Activated CD8-positive, alpha-beta T cell treated with anti-CD3 and anti-CD28 coated beads, Interleukin-2, amount 10 ng/mL, durations not matched to agents 7 days and 5 days (primary cell): Measurements from ENCODE around the gene KCNH8. TPM values are rescaled to one million over a fixed set of nuclear protein-coding genes. Genes with fewer than 3 reads are reported as not detected.

Experiments
- ATAC-seq: fragments of 150-1000 bp; cut with Tn5 transposase; one replicate; pipeline ENCODE4 v1.10.0; 2021; ENCODE audit warnings: moderate library complexity
- CTCF ChIA-PET: fragments of 350-600 bp; sonication (Branson Sonifier 250); formaldehyde crosslinking; loops from one replicate; lab custom pipeline; 2021; ENCODE audit warnings: antibody characterized with exemption; lab: Charles Lee
- POLR2A ChIA-PET: fragments of 350-600 bp; sonication (Branson Sonifier 250); formaldehyde crosslinking; loops from one replicate; lab custom pipeline; 2021; ENCODE audit warnings: antibody characterized with exemption; lab: Charles Lee
- DNase-seq: peaks from one replicate; pipeline ENCODE4 v3.0.0-alpha.2; 2020
- H3K27ac Mint-ChIP-seq: one replicate; pipeline ENCODE4 v1.8.0; 2021; ENCODE audit warnings: mild to moderate bottlenecking, mixed read lengths
- H3K27me3 Mint-ChIP-seq: one replicate; pipeline ENCODE4 v1.8.0; 2021; ENCODE audit warnings: low read depth, mixed read lengths
- H3K36me3 Mint-ChIP-seq: one replicate; pipeline ENCODE4 v1.8.0; 2021; ENCODE audit warnings: low read depth, mixed read lengths
- H3K4me1 Mint-ChIP-seq: one replicate; pipeline ENCODE4 v1.8.0; 2021; ENCODE audit warnings: low read depth, mixed read lengths
- H3K4me3 Mint-ChIP-seq: one replicate; pipeline ENCODE4 v1.8.0; 2021; ENCODE audit warnings: mild to moderate bottlenecking, mixed read lengths
- H3K9me3 Mint-ChIP-seq: one replicate; pipeline ENCODE4 v1.8.0; 2022; ENCODE audit warnings: mixed read lengths; ENCODE audit not compliant: insufficient read depth
- total RNA-seq, 2 experiments: library from RNA; stranded (reverse); gene quantifications; one replicate each; pipeline ENCODE4 v1.2.3, GENCODE V29; 2021

The KCNH8 gene
- total RNA-seq, 2 experiments from 2014 or later = not detected

DNA sequence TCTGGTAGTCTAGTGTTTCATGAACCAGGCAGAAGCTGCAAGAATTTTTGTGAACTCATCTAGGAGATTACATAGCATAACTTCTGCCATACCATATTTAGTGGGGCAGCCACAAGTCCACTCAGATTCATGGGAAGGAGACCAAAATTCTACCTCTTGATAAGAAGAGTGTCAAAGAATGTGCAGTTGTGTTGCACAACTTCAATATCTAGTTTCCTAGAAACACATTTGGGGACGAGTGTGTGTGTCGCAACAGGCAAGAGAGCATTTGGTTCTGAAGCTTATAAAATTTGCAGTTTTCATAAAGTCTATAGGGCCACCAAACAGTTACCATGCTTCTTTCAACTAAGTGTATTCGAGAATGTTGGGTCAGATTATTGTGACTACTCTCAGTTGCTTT, 115.3 kb downstream of the KCNH8 start:
- ATAC-seq (no peak), DNase-seq (no peak)
- Mint-ChIP-seq H3K27ac (no peak overlapping the region), H3K4me1 (no peaks in the 10 kb centered on the region), H3K27me3 (no peaks in the 10 kb centered on the region), H3K9me3 (no peaks in the 10 kb centered on the region), H3K36me3 (no peaks in the 10 kb centered on the region), H3K4me3 (no peak overlapping the region)
- ChIA-PET POLR2A (no interaction called here), CTCF (no interaction called here)

DNA sequence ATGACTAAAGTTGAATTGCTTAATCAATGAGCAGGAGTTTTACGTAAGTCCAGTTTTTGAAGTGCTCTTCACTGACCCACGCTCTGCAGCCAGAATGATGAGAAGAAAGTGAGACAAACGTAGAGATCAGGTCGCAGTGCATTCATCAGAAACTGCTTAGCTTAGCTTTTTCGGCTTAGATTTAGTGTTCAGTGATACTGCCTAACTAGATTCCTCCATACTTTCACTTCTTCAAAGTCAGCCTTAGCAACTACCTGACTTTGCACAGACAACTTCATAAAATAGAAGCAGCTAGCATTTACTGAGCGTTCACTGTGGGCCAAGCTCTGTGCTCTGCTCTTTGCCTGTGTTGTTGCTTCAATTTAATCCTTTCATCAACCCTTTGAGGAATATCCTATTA, 116.1 kb downstream of the KCNH8 start:
- no peaks in the 10 kb centered on the region for H3K27me3 Mint-ChIP-seq
- H3K9me3 Mint-ChIP-seq = no peaks in the 10 kb centered on the region
- no peak for DNase-seq
- no peak overlapping the region for H3K4me3 Mint-ChIP-seq
- ChIA-PET POLR2A (no interaction called here), CTCF (no interaction called here)
- no peaks in the 10 kb centered on the region for H3K36me3 Mint-ChIP-seq
- H3K27ac Mint-ChIP-seq = no peak overlapping the region
- no peak for ATAC-seq
- no peaks in the 10 kb centered on the region for H3K4me1 Mint-ChIP-seq

DNA sequence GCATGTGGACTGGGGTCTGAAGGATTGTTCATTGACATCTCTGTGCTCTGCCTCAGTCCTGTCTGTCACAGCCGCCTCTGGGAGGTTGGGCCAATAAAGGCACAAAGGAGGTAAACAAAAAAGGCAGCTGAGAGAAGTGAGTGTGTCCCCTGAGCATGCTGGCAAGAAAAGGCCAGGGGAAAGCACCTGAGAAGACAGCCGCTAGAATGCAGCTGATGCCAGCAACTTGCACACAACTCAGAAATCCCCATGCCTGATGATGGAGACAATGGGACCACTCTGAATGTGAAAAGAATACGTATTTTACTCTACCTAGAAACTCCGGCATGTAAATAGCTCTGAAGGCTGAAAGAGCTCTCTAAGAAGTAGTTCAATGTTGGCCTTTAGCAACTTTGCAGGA, 118.7 kb downstream of the KCNH8 start:
- POLR2A ChIA-PET = no interaction called here
- H3K4me1 Mint-ChIP-seq = no peaks in the 10 kb centered on the region
- H3K27me3 Mint-ChIP-seq = peaks cover 5% of the 10 kb centered on the region
- H3K27ac Mint-ChIP-seq = no peak overlapping the region
- H3K36me3 Mint-ChIP-seq = no peaks in the 10 kb centered on the region
- H3K9me3 Mint-ChIP-seq = no peaks in the 10 kb centered on the region
- DNase-seq (no peak), ATAC-seq (no peak)
- H3K4me3 Mint-ChIP-seq = no peak overlapping the region
- CTCF ChIA-PET = no interaction called here

DNA sequence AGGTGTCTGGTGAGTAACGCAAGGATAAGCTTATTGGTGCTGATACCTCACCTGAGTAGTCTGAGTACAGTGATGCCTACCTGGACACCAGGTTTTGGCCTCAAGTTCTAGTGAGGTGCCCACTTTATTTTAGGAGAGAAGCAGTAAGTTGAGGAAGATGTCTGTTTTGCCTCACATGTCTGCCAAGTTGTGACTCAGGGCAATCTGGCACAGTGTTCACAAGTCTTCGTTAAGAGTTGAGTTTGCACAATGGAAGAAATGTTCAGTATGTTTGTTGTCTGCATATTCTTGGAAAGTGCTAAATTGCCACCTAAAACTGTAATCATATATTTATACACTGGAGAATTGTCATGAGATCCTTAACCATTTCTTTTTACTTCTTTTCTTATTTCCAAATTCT, 122.2 kb downstream of the KCNH8 start:
- no peaks in the 10 kb centered on the region for H3K36me3 Mint-ChIP-seq
- no peaks in the 10 kb centered on the region for H3K9me3 Mint-ChIP-seq
- H3K4me1 Mint-ChIP-seq = no peaks in the 10 kb centered on the region
- ChIA-PET CTCF (no interaction called here), POLR2A (no interaction called here)
- no peak for DNase-seq
- peaks cover 5% of the 10 kb centered on the region for H3K27me3 Mint-ChIP-seq
- no peak for ATAC-seq
- no peak overlapping the region for H3K4me3 Mint-ChIP-seq
- no peak overlapping the region for H3K27ac Mint-ChIP-seq

DNA sequence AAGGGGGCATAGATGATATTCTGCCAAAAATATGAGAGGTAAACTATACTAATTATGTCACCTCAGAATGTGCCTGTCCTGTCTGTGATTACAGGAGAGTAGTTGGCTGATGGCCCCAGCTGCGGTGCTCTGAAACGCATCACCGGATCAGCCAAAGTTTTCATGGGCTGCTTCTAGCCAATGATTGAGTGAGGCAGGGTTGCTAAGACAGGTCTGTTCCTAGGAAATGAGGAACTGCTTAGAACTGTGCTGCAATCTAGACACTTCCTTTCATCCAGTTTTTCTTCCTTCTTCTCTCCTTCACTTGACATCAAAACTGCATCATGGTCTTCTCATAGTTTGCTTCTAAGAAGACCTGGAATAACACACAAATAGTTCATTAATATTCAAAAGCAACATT, 124.0 kb downstream of the KCNH8 start:
- no peaks in the 10 kb centered on the region for H3K9me3 Mint-ChIP-seq
- ChIA-PET POLR2A (no interaction called here), CTCF (no interaction called here)
- DNase-seq (no peak), ATAC-seq (no peak)
- no peaks in the 10 kb centered on the region for H3K36me3 Mint-ChIP-seq
- H3K27ac Mint-ChIP-seq = no peak overlapping the region
- H3K4me3 Mint-ChIP-seq = no peak overlapping the region
- H3K4me1 Mint-ChIP-seq = no peaks in the 10 kb centered on the region
- H3K27me3 Mint-ChIP-seq = peaks cover 5% of the 10 kb centered on the region

DNA sequence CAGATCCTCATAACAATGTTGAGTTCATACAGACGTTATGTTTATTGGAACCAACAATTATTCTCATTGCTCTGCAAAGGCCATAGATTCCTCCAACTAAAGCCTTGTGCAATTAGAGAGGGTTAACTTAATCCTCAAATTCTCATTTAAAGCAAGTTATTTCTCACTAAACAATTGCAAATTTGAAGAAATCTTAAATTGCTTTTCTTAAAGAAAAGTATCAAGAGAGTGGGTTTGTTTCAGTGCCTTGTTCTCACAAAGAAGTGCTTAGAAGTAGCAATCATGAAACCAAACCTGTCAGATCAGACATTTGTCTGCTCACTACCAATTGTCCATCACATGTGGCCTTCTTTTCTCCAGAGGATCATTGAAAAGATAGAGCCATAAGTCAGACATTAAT, 124.8 kb downstream of the KCNH8 start:
- no peak overlapping the region for H3K27ac Mint-ChIP-seq
- ChIA-PET CTCF (no interaction called here), POLR2A (no interaction called here)
- no peak for DNase-seq
- no peak for ATAC-seq
- no peaks in the 10 kb centered on the region for H3K9me3 Mint-ChIP-seq
- H3K36me3 Mint-ChIP-seq = no peaks in the 10 kb centered on the region
- H3K4me3 Mint-ChIP-seq = no peak overlapping the region
- H3K27me3 Mint-ChIP-seq = peaks cover 5% of the 10 kb centered on the region
- no peaks in the 10 kb centered on the region for H3K4me1 Mint-ChIP-seq

DNA sequence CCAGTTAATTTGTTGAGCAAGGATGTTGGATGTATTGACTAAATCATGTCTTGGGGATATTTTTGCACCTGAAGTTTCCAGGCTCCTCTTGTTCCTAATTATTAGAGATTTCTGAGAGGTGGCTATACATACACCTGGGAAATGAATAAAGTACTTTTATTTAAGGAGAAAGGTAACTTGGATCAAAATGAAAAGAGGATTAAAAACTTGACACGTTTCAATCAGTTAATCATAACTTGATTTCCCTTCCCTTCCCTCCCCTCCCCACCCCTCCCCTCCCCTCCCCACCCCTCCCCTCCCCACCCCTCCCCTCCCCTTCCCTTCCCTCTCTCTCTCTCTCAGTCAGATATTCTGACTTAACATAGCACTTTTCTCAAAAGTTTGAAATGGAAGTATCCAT, 126.3 kb downstream of the KCNH8 start:
- POLR2A ChIA-PET = no interaction called here

DNA sequence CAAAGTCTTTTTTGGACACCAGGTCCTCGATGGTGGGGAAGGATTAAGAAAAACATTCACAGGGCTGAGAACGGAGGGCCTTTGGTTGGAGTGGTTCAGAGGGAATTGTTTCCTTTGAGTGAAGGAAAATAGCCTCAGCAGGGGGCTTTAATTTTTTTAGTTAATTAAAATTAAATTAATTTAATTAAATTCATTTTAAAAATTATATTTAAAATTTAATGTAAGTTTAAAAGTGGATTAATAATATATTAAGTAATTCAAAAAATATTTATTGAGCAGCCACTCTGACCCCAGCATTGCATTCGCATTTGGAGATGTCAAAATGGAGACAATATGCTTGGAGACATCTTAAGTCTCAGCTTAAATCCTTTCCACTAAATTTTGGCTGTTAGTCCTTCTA, 136.7 kb downstream of the KCNH8 start:
- Mint-ChIP-seq H3K36me3 (no peaks in the 10 kb centered on the region), H3K27ac (no peak overlapping the region), H3K4me1 (no peaks in the 10 kb centered on the region), H3K4me3 (no peak overlapping the region), H3K27me3 (no peaks in the 10 kb centered on the region), H3K9me3 (no peaks in the 10 kb centered on the region)
- DNase-seq (no peak), ATAC-seq (no peak)
- POLR2A ChIA-PET = no interaction called here
- CTCF ChIA-PET = no interaction called here

More for the DNA sequence above, 126.3 kb downstream of the KCNH8 start:
- Mint-ChIP-seq H3K4me1 (no peaks in the 10 kb centered on the region), H3K9me3 (no peaks in the 10 kb centered on the region), H3K36me3 (no peaks in the 10 kb centered on the region), H3K4me3 (no peak overlapping the region), H3K27ac (no peak overlapping the region), H3K27me3 (peaks cover 5% of the 10 kb centered on the region)
- CTCF ChIA-PET = no interaction called here
- no peak for DNase-seq
- no peak for ATAC-seq

DNA sequence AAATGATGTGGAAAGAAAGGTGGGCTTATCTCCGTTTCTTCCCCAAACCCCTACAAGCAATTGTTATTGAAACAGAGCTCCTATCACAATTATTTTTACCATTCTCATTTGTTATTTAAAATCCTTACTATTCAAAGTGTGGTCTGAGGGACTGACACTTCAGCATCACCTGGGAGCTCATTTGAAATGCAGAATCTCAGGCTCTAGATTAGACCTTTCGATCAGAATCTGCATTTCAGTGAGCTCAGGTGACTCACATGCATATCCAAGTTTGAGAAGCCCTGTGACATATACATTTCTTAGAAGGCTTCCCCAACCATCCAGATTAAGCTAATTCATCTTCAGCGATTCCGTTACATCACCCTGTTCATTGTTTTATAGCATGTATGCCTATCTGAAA, 145.0 kb downstream of the KCNH8 start:
- no peaks in the 10 kb centered on the region for H3K36me3 Mint-ChIP-seq

DNA sequence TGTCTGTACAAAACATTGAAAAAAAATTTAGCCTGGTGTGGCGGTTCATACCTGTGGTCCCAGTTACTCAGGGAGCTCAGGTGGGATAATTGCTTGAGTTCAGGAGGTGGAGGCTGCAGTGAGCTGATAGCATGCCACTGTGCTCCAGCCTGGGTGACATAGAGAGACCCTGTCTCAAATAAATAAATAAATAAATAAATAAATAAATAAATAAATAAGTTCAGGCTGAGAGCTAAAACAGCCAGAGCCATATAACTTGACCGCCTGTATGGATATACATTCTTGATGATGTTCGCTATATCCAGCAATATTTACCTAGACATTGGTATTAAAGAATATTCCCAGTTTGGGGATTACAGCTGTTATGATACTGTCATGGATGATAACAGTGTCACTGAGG, 146.9 kb downstream of the KCNH8 start:
- Mint-ChIP-seq H3K27me3 (no peaks in the 10 kb centered on the region), H3K27ac (no peak overlapping the region), H3K36me3 (no peaks in the 10 kb centered on the region), H3K9me3 (no peaks in the 10 kb centered on the region), H3K4me1 (no peaks in the 10 kb centered on the region), H3K4me3 (no peak overlapping the region)
- DNase-seq (no peak), ATAC-seq (no peak)
- POLR2A ChIA-PET = no interaction called here
- CTCF ChIA-PET = no interaction called here

More for the DNA sequence above, 145.0 kb downstream of the KCNH8 start:
- Mint-ChIP-seq H3K27me3 (no peaks in the 10 kb centered on the region), H3K9me3 (no peaks in the 10 kb centered on the region), H3K4me3 (no peak overlapping the region), H3K4me1 (no peaks in the 10 kb centered on the region), H3K27ac (no peak overlapping the region)
- POLR2A ChIA-PET = no interaction called here
- ATAC-seq (no peak), DNase-seq (no peak)
- CTCF ChIA-PET = no interaction called here

DNA sequence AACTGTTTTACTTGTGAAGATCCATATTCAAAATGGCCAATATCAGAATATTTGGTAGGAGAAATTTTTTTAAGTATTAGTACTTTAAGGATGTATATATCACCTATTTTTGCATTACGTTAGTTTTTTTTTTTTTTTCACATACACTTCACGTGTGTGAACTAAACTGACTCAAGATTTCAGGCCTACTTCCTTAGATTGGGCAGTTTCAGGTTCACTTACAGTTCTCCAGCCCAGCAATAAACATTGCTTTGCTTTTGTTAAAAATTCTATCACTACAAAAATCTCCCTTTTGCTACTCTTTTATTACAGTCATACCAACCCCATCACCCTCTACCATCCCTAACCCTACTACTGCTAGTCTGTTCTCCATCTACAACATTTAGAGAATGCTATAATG, 183.6 kb downstream of the KCNH8 start:
- Mint-ChIP-seq H3K36me3 (no peaks in the 10 kb centered on the region), H3K27me3 (no peaks in the 10 kb centered on the region), H3K9me3 (no peaks in the 10 kb centered on the region), H3K4me1 (no peaks in the 10 kb centered on the region), H3K4me3 (no peak overlapping the region), H3K27ac (no peak overlapping the region)
- DNase-seq (no peak), ATAC-seq (no peak)
- ChIA-PET POLR2A (no interaction called here), CTCF (no interaction called here)

DNA sequence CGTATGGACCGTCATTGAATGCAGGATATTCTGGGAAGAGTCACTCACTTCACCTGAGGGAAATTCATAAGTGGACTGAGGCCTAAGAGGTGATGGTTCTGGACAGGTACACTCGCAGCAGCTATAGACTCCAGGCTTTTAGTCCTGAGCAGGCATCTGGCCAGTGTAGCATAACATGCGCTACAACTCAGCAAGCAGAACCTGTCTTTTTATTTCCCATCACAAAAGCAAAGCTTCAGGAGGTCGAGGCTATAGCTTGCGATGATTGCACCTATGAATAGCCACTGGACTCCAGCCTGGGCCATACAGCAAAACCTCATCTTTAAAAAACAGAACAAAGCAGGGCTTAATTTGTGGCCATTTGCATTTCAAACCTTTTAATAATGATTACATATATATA, 185.8 kb downstream of the KCNH8 start:
- Mint-ChIP-seq H3K27ac (no peak overlapping the region), H3K36me3 (no peaks in the 10 kb centered on the region), H3K4me3 (no peak overlapping the region), H3K9me3 (no peaks in the 10 kb centered on the region), H3K27me3 (no peaks in the 10 kb centered on the region), H3K4me1 (no peaks in the 10 kb centered on the region)
- POLR2A ChIA-PET = no interaction called here
- ATAC-seq (no peak), DNase-seq (no peak)
- CTCF ChIA-PET = no interaction called here

DNA sequence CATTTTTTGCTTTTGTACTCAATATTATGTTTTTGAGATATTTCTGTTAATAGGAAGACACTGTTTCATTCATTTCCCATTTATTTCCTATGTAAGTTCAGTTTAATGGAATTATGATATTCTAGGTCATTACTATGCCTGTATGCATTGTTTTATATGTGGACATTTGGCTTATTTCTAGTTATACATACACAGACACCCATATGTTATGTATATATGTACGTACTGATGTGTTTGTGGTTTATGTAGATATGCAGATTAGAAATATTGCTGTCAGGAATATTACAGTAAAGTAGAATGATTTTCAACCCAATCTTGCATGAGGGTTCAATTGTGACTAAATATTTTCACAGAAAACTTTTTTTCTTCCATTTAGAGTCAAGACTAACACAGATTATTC, 190.5 kb downstream of the KCNH8 start:
- Mint-ChIP-seq H3K36me3 (no peaks in the 10 kb centered on the region), H3K27ac (no peak overlapping the region), H3K4me1 (no peaks in the 10 kb centered on the region), H3K9me3 (no peaks in the 10 kb centered on the region), H3K4me3 (no peak overlapping the region), H3K27me3 (no peaks in the 10 kb centered on the region)
- ChIA-PET POLR2A (no interaction called here), CTCF (no interaction called here)
- no peak for DNase-seq
- ATAC-seq = no peak
